SKM-1 (cell line): ENCODE results near the gene WDR37.

Source experiments
- DNase-seq: peaks from one replicate; lab custom pipeline; 2025; ENCODE audit not compliant: unreplicated experiment; lab: John Stamatoyannopoulos, UW

Gene WDR37

DNA sequence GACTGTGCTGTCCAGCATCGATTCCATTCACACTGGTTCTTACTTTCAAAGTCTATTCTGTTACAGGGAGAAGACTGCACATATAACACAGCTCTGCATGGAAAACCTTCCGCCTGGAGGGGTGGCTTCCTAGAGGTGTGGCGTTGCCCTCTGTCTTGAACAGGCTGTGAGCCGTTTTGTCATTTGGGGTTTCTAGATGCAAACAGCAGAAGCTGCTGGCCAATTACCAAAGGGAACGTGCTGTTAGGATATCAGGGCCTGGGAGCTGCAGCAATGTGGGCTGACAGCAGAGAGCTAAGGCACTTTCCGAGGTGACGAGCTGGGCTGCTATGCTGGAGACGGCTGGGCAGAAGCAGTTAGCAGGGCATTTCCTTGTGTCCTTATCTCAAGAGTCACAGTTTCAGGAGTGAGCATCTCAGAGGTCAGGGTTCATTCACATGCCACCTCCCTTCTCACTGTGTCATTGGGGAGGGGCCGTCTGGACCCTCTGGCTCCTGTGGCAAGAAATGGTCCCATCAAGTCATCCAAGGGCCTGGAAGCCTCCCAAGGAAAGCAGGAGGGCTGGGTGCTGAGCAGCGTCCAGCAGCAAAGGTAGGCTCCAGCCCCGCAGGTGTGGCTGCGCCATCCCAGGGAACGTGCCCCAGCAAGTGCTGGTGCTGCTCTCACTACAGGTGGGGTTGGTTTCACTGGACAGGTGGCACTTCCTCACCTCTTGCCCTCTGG, 106.5 kb downstream of the WDR37 start:
- DNase-seq = no peak

DNA sequence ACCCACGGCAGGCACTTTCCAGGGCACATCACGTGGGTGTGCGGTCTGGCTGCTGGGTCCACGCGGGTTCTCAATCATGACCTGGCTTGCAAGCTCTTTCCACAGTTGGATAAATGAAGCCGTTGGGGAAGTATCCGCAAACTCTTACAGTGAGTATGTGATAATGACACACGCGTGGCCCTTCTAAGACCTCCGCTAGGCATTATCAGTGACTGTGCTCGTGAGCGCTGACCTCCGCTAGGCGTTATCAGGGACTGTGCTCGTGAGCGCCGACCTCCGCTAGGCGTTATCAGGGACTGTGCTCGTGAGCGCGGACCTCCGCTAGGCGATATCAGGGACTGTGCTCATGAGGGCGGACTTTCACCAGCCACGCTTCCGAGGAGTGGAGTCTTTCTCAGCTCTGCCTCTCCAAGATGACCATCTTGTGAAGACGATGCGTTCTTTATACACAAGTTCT, 107.0 kb downstream of the WDR37 start:
- DNase-seq = no peak

DNA sequence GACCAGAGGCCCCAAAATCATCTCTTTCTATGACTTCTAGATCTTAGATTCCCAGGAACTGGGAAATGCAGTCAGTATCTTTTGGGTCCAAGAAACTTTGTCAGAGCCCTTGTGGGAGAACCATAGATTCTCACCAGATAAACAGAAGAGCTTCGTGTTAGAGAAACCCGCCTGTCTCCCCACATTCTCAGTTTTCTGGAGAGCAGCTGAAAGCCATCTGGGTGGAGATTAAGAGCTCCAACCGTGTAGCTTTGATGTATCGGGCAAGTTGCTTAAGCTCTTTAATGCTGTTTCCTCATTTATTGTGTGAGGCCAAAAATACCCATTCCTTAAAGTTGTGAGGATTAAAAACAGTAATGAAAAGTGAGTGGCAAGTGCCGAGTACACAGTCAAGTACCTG, 107.6 kb downstream of the WDR37 start:
- no peak for DNase-seq

GRCh38 chr10:1166101-1166827, 110.1 kb downstream of the WDR37 start:
- DNase-seq = no peak

- no peak for DNase-seq
Observed at GRCh38 chr10:1166828-1167275, 110.7 kb downstream of the WDR37 start.

DNA sequence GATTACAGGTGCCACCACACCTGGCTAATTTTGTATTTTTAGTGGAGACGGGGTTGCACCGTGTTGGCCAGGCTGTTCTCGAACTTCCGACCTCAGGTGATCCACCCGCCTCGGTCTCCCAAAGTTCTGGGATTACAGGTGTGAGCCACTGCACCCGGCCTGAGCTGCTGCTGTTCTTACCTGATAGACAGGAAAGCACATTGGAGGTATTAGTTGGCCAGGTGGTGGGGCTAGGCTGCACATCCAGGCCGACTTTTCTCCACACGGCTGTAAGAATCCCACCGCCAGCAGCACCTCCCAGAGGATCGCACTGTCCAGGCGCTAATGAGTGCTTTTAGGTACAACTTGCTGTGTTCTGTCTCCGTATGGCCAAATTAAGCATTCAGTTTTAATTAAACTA, 112.6 kb downstream of the WDR37 start:
- no peak for DNase-seq

DNA sequence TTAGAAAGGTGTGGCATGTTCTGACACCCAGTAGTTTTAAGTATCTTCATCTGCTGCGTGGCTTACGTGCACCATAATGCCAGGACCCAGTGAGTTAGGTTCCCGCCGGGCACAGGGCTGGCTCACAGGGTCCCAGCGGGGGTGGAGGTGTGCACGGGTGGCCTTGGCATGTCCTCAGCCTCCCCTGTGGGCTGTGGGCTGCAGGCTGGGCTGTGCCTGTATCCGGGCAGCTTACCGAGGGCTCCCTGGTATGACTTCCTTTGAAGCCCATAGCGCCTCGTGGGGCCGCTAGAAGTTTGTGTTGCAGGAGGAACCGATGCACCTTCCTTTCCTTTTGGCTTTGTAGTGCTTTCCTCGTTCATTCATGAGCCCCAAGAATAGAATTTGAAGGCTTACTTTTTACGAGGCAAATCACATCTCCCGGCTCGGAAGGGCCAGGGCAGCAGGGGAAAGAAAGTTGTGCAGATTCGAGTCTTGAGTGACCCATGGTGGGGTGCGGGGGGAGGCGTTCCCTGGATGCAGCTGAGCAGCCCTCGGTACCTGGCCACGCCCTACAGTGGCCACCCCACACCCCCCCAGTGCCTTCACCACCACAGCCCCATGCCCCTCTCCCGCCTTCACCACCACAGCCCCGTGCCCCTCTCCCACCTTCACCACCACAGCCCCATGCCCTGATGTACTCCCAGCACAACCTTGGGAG, 113.2 kb downstream of the WDR37 start:
- no peak for DNase-seq

- no peak for DNase-seq
Observed at GRCh38 chr10:1169981-1170866, 114.0 kb downstream of the WDR37 start.

DNA sequence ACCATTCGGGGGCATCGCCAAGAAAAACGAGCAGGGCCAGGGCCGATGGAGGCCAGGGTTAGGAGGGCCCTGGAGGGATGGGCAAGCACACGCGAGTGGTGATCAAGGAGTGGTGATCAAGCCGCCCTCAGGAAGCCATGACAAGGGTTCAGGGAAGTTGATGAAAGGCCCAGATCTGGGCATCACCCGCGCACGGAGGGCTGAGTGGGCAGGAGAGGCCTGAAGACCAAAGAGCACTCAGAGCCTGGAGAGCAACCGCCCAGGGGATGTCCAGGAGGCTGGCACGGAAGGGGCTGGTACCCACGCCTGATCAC, 114.6 kb downstream of the WDR37 start:
- DNase-seq = no peak

DNA sequence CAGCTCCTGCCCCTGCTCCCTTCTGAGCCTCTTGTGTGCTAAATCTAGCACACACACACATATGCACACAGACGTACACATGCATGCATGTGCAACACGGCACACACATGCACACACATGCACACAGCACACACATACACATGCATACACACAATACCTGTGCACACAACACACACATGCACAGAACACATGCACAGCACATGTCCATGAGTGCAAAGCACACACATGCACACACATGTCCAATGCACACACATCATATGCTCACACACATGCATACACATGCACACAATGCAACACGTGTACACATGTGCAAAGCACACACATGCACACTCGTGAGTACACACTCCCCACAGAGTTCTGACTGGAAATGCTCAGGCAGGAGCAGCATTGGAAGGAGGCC, 115.0 kb downstream of the WDR37 start:
- DNase-seq = no peak

GRCh38 chr10:1171586-1171985, 115.4 kb downstream of the WDR37 start:
- no peak for DNase-seq

- no peak for DNase-seq
Observed at GRCh38 chr10:1172256-1172984, 116.2 kb downstream of the WDR37 start.

DNA sequence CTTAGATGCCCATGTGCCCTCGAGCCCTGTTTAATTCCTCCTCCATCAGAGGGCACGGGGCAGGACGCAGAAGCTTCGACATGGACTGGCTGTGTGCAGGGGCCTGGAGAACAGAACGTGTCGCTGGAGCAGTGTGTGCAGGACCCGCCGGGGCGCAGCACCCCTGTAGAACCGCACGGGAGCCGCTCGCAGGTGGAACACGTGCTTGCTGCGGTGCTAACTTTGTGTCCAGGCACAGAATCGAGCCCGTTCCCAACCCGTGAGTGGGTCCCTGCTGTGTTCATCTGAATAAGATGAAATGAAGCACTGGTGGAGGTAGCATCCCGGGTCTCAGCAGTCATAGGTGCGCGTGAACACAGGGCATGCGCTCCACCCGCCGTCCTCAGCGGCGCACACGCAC, 116.9 kb downstream of the WDR37 start:
- DNase-seq = no peak

GRCh38 chr10:1174022-1174421, 117.8 kb downstream of the WDR37 start:
- no peak for DNase-seq

- DNase-seq = no peak
Observed at GRCh38 chr10:1175956-1176565, 119.9 kb downstream of the WDR37 start.

GRCh38 chr10:1177936-1178335, 121.8 kb downstream of the WDR37 start:
- DNase-seq = no peak

GRCh38 chr10:1178506-1178905, 122.3 kb downstream of the WDR37 start:
- no peak for DNase-seq

DNA sequence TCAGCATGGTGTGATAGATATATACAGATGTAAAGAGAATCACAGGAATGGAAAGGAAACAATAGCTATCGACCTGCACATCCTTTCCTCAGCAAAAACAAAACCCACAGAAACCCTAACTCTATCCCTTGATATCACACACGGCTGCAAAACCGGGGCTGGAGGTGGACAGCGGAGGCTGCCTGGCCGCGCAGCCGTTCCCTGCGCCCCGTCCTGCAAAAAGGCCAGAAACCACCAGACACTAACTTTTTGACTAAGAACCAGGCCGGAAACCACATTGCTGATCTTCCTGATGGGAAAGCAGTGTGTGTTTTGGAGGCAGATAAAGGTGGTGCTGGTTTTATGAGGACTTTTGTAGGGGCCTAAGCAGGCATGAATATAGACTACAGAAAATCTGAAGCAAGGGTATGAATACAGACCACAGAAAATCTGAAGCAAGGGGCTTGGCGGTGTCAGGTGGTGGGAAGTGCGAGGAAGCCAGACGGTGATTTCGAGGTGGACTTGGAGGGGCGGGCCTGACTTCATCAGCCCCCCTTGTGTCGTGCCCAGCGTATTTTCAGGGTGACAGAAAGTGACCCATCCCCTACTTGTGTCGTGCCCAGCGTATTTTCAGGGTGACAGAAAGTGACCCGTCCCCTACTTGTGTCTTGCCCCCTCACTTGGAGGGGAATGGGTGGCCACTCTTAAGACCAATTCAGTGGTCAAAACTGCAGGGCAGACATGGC, 123.3 kb downstream of the WDR37 start:
- no peak for DNase-seq

DNA sequence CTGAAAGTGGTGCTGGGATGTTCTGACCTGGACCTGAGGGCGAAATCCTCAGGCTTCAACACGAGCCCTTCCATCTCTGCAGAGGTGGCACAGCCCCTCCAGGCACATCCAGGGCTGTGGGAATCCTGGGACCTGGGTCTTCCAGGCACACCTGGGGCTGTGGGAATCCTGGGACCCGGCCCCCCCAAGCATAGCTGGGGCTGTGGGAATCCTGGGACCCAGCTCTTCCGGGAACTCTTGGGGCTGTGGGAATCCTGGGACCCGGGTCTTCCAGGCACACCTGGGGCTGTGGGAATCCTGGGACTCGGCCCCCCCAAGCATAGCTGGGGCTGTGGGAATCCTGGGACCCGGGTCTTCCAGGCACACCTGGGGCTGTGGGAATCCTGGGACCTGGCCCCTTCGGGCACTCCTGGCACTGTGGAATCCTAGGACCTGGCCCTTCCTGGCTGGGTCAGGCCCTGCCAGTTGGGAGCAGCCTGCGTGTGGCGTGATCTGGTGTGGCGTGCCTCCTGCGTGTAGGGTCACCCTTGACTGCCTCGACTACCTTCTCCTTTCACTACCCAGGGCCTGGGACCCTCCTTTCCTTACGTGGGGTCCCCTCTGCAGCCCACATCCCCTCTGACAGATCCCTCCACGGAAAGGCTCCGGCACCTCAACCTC, 124.0 kb downstream of the WDR37 start:
- DNase-seq = no peak
